ENCODE data around the gene DPP6.

The DPP6 gene

DNA sequence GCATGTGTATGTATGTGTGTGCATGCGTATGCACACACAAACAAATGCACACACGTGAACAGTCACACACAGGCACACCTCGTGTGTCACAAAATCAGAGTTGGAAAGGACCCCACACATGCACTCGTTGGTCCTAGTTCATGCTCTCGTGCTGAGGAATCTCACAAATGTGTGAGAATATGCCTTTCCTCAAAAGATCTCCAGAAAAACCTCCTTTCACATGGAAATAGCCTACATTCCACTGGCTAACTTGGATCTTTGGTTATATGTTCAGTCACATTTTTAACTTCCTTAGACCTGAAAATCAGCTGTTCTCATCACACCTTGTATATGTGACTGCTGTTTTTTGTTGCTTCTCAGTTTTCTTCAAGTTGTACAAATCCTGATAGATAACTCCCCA is 256.7 kb downstream of the DPP6 start:
- TF ChIP-seq, protein P1, sequence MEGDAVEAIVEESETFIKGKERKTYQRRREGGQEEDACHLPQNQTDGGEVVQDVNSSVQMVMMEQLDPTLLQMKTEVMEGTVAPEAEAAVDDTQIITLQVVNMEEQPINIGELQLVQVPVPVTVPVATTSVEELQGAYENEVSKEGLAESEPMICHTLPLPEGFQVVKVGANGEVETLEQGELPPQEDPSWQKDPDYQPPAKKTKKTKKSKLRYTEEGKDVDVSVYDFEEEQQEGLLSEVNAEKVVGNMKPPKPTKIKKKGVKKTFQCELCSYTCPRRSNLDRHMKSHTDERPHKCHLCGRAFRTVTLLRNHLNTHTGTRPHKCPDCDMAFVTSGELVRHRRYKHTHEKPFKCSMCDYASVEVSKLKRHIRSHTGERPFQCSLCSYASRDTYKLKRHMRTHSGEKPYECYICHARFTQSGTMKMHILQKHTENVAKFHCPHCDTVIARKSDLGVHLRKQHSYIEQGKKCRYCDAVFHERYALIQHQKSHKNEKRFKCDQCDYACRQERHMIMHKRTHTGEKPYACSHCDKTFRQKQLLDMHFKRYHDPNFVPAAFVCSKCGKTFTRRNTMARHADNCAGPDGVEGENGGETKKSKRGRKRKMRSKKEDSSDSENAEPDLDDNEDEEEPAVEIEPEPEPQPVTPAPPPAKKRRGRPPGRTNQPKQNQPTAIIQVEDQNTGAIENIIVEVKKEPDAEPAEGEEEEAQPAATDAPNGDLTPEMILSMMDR (IDR thresholded peaks at IDR 0.05; ENCODE audit: control extremely low read depth, extremely low read depth, low read depth, missing control alignments), result no peak
- ChIA-PET POLR2A (no interaction called here), CTCF (no interaction called here)
- no peak for DNase-seq (ENCODE audit: extremely low spot score)

DNA sequence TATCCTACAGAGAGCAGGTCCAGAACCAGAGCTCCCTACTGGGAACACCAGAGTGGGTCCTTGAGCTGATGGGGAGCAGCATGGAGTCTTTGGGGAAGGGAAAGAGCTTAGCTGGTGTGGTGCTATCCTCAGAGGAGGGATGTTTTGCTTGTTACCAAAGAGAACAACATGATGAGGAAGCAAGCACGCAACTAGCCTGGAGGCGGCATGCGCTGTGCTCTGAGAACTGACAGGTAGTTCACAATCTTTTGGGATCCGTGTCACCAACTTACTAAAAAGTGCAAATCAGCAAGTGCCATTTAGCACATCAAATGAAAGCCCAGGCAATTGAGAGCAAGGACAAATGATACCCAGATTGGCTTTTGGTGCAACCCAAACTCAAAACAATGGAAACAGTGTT is 257.9 kb downstream of the DPP6 start:
- CTCF ChIA-PET, result no interaction called here
- POLR2A ChIA-PET, result no interaction called here
- TF ChIP-seq, protein P1 (IDR thresholded peaks at IDR 0.05; ENCODE audit: control extremely low read depth, extremely low read depth, low read depth, missing control alignments), result no peak
- DNase-seq (ENCODE audit: extremely low spot score), result no peak

DNA sequence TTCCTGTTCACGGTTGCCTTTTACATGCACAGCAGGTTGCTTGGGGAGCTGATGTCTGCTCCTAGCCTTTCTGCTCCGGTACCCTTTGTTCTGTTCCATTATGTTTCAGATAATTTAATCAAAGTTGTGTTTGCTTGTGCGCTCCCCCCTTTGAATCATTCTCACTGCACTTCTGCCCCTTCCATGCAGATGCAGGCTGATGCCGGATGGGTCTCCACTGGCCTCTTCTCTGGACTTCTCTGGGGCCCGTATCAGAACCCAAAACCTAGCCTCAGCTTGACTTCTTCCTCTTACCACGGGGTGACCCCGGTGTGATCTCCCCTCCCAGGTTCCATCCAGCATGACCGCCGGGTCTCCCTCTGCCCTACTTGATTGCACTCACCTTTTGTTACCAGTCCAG is 272.0 kb downstream of the DPP6 start:
- POLR2A ChIA-PET, result no interaction called here
- CTCF ChIA-PET, result no interaction called here
- TF ChIP-seq, protein P1 (IDR thresholded peaks at IDR 0.05; ENCODE audit: control extremely low read depth, extremely low read depth, low read depth, missing control alignments), result no peak
- DNase-seq (ENCODE audit: extremely low spot score), result no peak

DNA sequence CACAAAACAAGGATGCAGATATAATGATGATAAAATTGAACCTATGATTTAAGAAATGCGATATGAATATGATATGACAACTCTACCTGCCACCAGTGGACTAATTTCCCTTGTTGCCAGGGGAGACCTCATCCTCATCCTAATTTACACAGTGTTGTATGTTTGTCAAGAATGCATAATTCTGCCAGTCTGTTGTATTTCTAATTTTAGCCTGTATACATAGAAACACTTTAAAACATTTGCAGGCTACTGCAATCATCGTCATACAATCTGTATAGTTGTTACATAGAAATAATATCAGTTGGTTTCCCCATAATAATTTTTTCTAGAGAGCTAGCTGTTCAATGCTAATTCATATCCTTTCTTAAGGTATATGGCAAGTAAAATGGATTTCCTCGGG is 274.2 kb downstream of the DPP6 start:
- ChIA-PET POLR2A (no interaction called here), CTCF (no interaction called here)
- no peak for DNase-seq (ENCODE audit: extremely low spot score)
- TF ChIP-seq, protein P1 (IDR thresholded peaks at IDR 0.05; ENCODE audit: control extremely low read depth, extremely low read depth, low read depth, missing control alignments), result no peak

DNA sequence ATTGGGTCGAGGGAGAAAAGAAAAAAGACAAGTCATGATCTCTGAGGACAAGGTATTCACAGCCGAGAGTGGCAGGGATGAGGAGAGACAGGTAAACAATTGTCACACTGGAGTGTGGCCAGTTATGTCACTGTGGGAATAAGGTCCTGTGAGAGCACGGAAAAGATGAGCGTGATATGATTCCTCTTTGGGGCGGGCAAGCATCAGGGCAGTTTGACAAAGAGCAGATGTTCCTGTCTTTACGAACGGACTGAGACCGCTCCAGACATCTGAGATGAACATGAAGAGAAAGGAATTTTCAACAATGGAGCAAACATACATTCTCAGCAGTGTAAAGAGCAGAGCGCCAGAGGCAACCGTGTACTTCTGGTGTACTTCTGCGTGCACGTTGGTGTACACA is 278.1 kb downstream of the DPP6 start:
- no peak for DNase-seq (ENCODE audit: extremely low spot score)
- ChIA-PET CTCF (no interaction called here), POLR2A (no interaction called here)
- TF ChIP-seq, protein P1 (IDR thresholded peaks at IDR 0.05; ENCODE audit: control extremely low read depth, extremely low read depth, low read depth, missing control alignments), result no peak

DNA sequence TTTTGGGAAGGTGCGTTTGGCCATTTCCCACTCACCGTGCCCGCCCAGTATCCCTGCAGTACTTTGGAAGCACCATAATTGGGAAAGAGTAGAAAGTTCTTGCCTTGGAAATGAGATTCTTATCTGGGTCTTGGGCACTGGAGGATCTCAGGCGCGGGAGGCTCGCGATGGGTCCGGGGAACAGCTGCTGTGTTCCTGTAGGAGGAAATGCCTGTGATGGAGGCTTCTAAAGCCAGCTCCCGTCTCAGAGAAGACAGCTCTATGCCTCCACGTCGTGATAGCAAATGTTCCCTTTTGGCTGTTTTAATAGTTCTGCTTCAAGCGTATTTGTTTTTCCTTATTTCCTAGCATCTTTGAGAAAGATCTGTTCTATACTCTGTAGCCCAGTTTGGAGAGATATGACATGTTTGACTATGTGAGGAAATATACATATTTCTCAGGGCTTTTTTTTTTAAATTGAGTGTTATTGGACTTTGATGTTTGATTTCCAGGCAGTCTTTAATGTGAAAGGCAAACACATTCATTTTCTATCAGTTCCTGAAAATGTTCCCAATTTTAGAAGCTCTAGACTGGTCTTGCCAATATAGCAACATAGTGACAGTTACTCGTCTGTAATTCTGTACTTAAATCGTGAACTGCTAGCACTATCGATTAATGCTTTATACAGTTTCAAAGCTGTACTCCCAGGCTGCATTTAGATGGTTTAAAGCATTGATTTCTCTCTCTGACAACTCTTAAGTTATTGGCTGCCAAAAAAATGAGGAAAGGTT is 280.8 kb downstream of the DPP6 start:
- POLR2A ChIA-PET, result no interaction called here
- no peak for DNase-seq (ENCODE audit: extremely low spot score)
- TF ChIP-seq, protein P1 (IDR thresholded peaks at IDR 0.05; ENCODE audit: control extremely low read depth, extremely low read depth, low read depth, missing control alignments), result no peak
- CTCF ChIA-PET, result no interaction called here

All from GM10248 (cell line).